ENCODE measurements around the gene MCTP1. TPM values are rescaled to one million over a fixed set of nuclear protein-coding genes. Genes with fewer than 3 reads are reported as not detected.

Gene MCTP1
- total RNA-seq, 2 experiments from 2014 or later, result not detected

DNA sequence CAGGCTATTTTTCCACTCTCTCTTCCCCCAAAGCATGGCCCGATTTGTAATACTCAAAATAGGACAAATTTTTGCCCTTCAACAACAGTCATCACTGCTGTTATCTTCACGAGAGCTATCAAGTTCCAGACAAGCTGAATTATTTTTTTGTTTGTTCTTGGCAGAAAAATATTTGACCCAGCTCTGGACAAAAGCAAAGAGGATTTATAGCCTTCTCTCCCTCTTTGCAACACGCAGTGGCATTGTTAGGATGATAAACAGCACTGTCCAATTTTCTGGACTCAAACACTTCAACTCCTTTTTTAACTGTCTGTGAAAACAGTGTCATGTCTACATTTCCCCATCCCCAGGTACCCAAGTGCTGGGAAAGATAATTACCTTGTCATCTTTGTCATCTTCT, 506.2 kb downstream of the MCTP1 start:
- intact Hi-C loops (cut with micrococcal nuclease; ENCODE audit: unreplicated experiment), result no loop called here
- Histone ChIP-seq H3K4me3 (ENCODE audit: low read depth, low read length, poor library complexity, severe bottlenecking) (no peak overlapping the region), H3K9me3 (ENCODE audit: low read length) (no peaks in the 10 kb centered on the region), H3K4me2 (ENCODE audit: low read length) (no peak overlapping the region), H2AFZ (ENCODE audit: low read length) (no peak overlapping the region), H3K79me2 (ENCODE audit: insufficient read depth, low read depth, low read length) (no peaks in the 10 kb centered on the region), H3K36me3 (ENCODE audit: insufficient read depth, low read length) (no peaks in the 10 kb centered on the region), H3K9me2 (ENCODE audit: insufficient read depth, low read length) (no peaks in the 10 kb centered on the region), H4K20me1 (ENCODE audit: insufficient read depth, low read length) (no peaks in the 10 kb centered on the region), H3K4me1 (ENCODE audit: insufficient read depth, low read length, poor library complexity, severe bottlenecking) (no peaks in the 10 kb centered on the region), H3K27ac (ENCODE audit: low read depth, low read length, poor library complexity, severe bottlenecking) (no peak overlapping the region)
- no peak for DNase-seq (ENCODE audit: low spot score)
- no peak for TF ChIP-seq EZH2phosphoT487 (IDR thresholded peaks at IDR 0.05; ENCODE audit: borderline replicate concordance, low read depth, low read length)
- TF ChIP-seq, protein P1, sequence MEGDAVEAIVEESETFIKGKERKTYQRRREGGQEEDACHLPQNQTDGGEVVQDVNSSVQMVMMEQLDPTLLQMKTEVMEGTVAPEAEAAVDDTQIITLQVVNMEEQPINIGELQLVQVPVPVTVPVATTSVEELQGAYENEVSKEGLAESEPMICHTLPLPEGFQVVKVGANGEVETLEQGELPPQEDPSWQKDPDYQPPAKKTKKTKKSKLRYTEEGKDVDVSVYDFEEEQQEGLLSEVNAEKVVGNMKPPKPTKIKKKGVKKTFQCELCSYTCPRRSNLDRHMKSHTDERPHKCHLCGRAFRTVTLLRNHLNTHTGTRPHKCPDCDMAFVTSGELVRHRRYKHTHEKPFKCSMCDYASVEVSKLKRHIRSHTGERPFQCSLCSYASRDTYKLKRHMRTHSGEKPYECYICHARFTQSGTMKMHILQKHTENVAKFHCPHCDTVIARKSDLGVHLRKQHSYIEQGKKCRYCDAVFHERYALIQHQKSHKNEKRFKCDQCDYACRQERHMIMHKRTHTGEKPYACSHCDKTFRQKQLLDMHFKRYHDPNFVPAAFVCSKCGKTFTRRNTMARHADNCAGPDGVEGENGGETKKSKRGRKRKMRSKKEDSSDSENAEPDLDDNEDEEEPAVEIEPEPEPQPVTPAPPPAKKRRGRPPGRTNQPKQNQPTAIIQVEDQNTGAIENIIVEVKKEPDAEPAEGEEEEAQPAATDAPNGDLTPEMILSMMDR (conservative IDR thresholded peaks at IDR 0.05; ENCODE audit: low read length), result no peak
- ChIA-PET CTCF (ENCODE audit: unreplicated experiment) (no interaction called here), POLR2A (no interaction called here)
- BruUV-seq (replicated peaks), result no TSS peak

DNA sequence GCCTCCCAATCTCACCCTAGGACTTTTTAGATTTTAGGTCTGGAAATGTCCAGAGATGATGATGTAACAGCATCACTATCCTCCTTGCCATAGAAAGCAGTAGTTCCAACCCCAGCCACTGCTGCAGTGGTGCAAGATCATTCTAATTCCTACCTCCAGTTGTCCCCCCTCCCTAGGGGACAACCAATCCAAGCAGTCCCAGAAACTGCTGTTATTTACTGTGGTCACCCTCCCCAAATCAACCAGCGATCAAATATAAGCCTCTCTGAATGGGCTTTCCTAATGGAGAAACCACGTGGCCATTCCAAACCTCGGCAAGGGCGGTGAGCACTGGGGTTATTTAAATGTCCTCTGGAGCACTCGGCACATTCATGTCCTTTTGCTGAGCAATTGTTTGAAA, 506.6 kb downstream of the MCTP1 start:
- no peak overlapping the region for H3K27ac ChIP-seq (ENCODE audit: low read depth, low read length, poor library complexity, severe bottlenecking)
- ChIA-PET CTCF (ENCODE audit: unreplicated experiment) (no interaction called here), POLR2A (no interaction called here)
- no peak overlapping the region for H3K4me2 ChIP-seq (ENCODE audit: low read length)
- no peaks in the 10 kb centered on the region for H3K79me2 ChIP-seq (ENCODE audit: insufficient read depth, low read depth, low read length)
- H3K36me3 ChIP-seq (ENCODE audit: insufficient read depth, low read length), result no peaks in the 10 kb centered on the region
- H4K20me1 ChIP-seq (ENCODE audit: insufficient read depth, low read length), result no peaks in the 10 kb centered on the region
- no TSS peak for BruUV-seq (replicated peaks)
- H3K9me2 ChIP-seq (ENCODE audit: insufficient read depth, low read length), result no peaks in the 10 kb centered on the region
- no peak overlapping the region for H3K4me3 ChIP-seq (ENCODE audit: low read depth, low read length, poor library complexity, severe bottlenecking)
- no peaks in the 10 kb centered on the region for H3K9me3 ChIP-seq (ENCODE audit: low read length)
- intact Hi-C loops (cut with micrococcal nuclease; ENCODE audit: unreplicated experiment), result no loop called here
- H2AFZ ChIP-seq (ENCODE audit: low read length), result no peak overlapping the region
- H3K4me1 ChIP-seq (ENCODE audit: insufficient read depth, low read length, poor library complexity, severe bottlenecking), result no peaks in the 10 kb centered on the region
- DNase-seq (ENCODE audit: low spot score), result no peak
- TF ChIP-seq EZH2phosphoT487 (IDR thresholded peaks at IDR 0.05; ENCODE audit: borderline replicate concordance, low read depth, low read length), result no peak
- TF ChIP-seq, protein P1 (conservative IDR thresholded peaks at IDR 0.05; ENCODE audit: low read length), result no peak

DNA sequence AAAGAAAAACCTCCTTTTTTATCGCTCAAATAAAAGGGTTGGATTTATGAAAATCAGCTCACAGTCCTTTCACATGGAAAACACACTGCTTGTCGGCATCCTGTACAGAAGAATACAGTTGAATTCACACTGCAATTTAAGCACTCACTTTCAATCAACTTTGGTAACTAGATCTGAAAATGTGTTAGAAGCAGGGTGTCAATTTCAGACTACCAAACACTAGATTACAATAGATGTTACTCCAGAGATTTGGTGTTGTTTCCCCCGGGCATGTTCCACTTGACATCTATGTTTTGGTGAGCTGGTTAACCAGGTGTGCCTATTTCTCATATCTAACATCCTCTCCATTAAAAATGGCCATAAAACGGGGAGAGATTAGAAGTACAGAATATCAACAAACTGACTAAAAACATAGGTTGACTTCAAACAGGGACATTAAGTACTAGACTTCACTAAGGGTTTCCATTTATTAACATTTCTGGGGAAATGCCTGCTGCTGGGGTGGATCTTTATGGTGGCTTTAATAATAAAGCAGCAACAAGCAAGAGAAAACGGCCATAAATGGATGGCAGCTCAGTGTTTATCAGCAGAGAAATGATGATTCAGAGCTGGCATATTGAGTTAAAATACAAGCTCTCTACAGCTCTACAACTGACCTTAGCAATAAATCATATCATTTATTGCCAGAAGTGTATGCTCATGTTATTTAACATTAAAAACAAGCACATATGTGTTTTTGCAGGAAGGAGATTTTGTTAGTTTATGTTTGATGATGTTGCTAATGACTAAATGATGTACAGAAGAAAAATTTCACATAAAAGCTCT, 507.6 kb downstream of the MCTP1 start:
- no peak overlapping the region for H3K4me2 ChIP-seq (ENCODE audit: low read length)
- H3K9me3 ChIP-seq (ENCODE audit: low read length), result no peaks in the 10 kb centered on the region
- intact Hi-C loops (cut with micrococcal nuclease; ENCODE audit: unreplicated experiment), result no loop called here
- H3K4me1 ChIP-seq (ENCODE audit: insufficient read depth, low read length, poor library complexity, severe bottlenecking), result no peaks in the 10 kb centered on the region
- POLR2A ChIA-PET, result interaction anchor here (0.6 kb wide), 1 partner anchor 670 kb away, joined by 7 read pairs; no protein-coding TSS in a partner anchor
- BruUV-seq (replicated peaks), result no TSS peak
- TF ChIP-seq, protein P1 (conservative IDR thresholded peaks at IDR 0.05; ENCODE audit: low read length), result no peak
- no peak for TF ChIP-seq EZH2phosphoT487 (IDR thresholded peaks at IDR 0.05; ENCODE audit: borderline replicate concordance, low read depth, low read length)
- H3K27ac ChIP-seq (ENCODE audit: low read depth, low read length, poor library complexity, severe bottlenecking), result no peak overlapping the region
- no peaks in the 10 kb centered on the region for H3K79me2 ChIP-seq (ENCODE audit: insufficient read depth, low read depth, low read length)
- H4K20me1 ChIP-seq (ENCODE audit: insufficient read depth, low read length), result no peaks in the 10 kb centered on the region
- no peaks in the 10 kb centered on the region for H3K36me3 ChIP-seq (ENCODE audit: insufficient read depth, low read length)
- H3K9me2 ChIP-seq (ENCODE audit: insufficient read depth, low read length), result no peaks in the 10 kb centered on the region
- no peak for DNase-seq (ENCODE audit: low spot score)
- CTCF ChIA-PET (ENCODE audit: unreplicated experiment), result no interaction called here
- no peak overlapping the region for H2AFZ ChIP-seq (ENCODE audit: low read length)
- H3K4me3 ChIP-seq (ENCODE audit: low read depth, low read length, poor library complexity, severe bottlenecking), result no peak overlapping the region
